ENCODE measurements around the gene TMCC1. TPM values are rescaled to one million over a fixed set of nuclear protein-coding genes. Genes with fewer than 3 reads are reported as not detected.

The TMCC1 gene
- total RNA-seq, 1 donor from 2014 or later: 16.7 TPM

- Histone ChIP-seq H3K36me3 (no peaks in the 10 kb centered on the region), H3K9me3 (no peaks in the 10 kb centered on the region), H3K27me3 (no peaks in the 10 kb centered on the region), H3K27ac (peak overlapping the region; percentile 25), H3K4me1 (peaks cover 50% of the 10 kb centered on the region), H3K4me3 (no peak overlapping the region)
- TF ChIP-seq POLR2A (IDR thresholded peaks at IDR 0.05) (no peak), CTCF (IDR thresholded peaks at IDR 0.05) (no peak), POLR2AphosphoS5 (IDR thresholded peaks at IDR 0.05; ENCODE audit: insufficient read depth in 1 of 2, low read depth in 1 of 2) (no peak)
- DNase-seq (ENCODE audit: extremely low spot score in 2 of 2): no peak
- intact Hi-C loops (cut with DNase I): no loop called here
These were observed 274.4 kb downstream of the TMCC1 start for GRCh38 chr3:129618901-129619671.

GRCh38 chr3:129618186-129618820, 275.2 kb downstream of the TMCC1 start:
- no peaks in the 10 kb centered on the region for H3K9me3 ChIP-seq
- peaks cover 43% of the 10 kb centered on the region for H3K4me1 ChIP-seq
- DNase-seq (ENCODE audit: extremely low spot score in 2 of 2): no peak
- H3K36me3 ChIP-seq: no peaks in the 10 kb centered on the region
- peak overlapping the region; percentile 25 for H3K27ac ChIP-seq
- TF ChIP-seq POLR2A (IDR thresholded peaks at IDR 0.05): no peak
- no peak for TF ChIP-seq CTCF (IDR thresholded peaks at IDR 0.05)
- TF ChIP-seq POLR2AphosphoS5 (IDR thresholded peaks at IDR 0.05; ENCODE audit: insufficient read depth in 1 of 2, low read depth in 1 of 2): no peak
- no peaks in the 10 kb centered on the region for H3K27me3 ChIP-seq
- H3K4me3 ChIP-seq: no peak overlapping the region
- intact Hi-C loops (cut with DNase I): no loop called here

- TF ChIP-seq CTCF (IDR thresholded peaks at IDR 0.05) (no peak), POLR2AphosphoS5 (IDR thresholded peaks at IDR 0.05; ENCODE audit: insufficient read depth in 1 of 2, low read depth in 1 of 2) (no peak), POLR2A (IDR thresholded peaks at IDR 0.05) (no peak)
- no peak for DNase-seq (ENCODE audit: extremely low spot score in 2 of 2)
- Histone ChIP-seq H3K4me1 (peaks cover 41% of the 10 kb centered on the region), H3K9me3 (no peaks in the 10 kb centered on the region), H3K27ac (peak overlapping the region; percentile 78), H3K4me3 (no peak overlapping the region), H3K36me3 (no peaks in the 10 kb centered on the region), H3K27me3 (no peaks in the 10 kb centered on the region)
- intact Hi-C loops (cut with DNase I): no loop called here
These were observed 275.9 kb downstream of the TMCC1 start for GRCh38 chr3:129617381-129618185.

GRCh38 chr3:129616713-129617112, 276.8 kb downstream of the TMCC1 start:
- DNase-seq (ENCODE audit: extremely low spot score in 2 of 2): no peak
- Histone ChIP-seq H3K9me3 (no peaks in the 10 kb centered on the region), H3K4me1 (peaks cover 41% of the 10 kb centered on the region), H3K4me3 (no peak overlapping the region), H3K27ac (peak overlapping the region; percentile 78), H3K36me3 (no peaks in the 10 kb centered on the region), H3K27me3 (no peaks in the 10 kb centered on the region)
- TF ChIP-seq CTCF (IDR thresholded peaks at IDR 0.05) (no peak), POLR2A (IDR thresholded peaks at IDR 0.05) (no peak), POLR2AphosphoS5 (IDR thresholded peaks at IDR 0.05; ENCODE audit: insufficient read depth in 1 of 2, low read depth in 1 of 2) (peak in 1 of 2 donors; percentile 53)
- intact Hi-C loops (cut with DNase I): no loop called here
